ENCODE data around the gene TRPM3.

- TF ChIP-seq CTCF (conservative IDR thresholded peaks at IDR 0.05; ENCODE audit: low read depth, low read length) = no peak
- no peak for TF ChIP-seq EZH2 (IDR thresholded peaks at IDR 0.05; ENCODE audit: low read length, unreplicated experiment)
- TF ChIP-seq EZH2phosphoT487 (IDR thresholded peaks at IDR 0.05; ENCODE audit: borderline replicate concordance, low read length) = no peak
These were observed 360.2 kb downstream of the TRPM3 start for GRCh38 chr9:70761139-70761670.

Data from PC-3 (cell line).